ENCODE results near the gene GPR34.

GPR34 gene

DNA sequence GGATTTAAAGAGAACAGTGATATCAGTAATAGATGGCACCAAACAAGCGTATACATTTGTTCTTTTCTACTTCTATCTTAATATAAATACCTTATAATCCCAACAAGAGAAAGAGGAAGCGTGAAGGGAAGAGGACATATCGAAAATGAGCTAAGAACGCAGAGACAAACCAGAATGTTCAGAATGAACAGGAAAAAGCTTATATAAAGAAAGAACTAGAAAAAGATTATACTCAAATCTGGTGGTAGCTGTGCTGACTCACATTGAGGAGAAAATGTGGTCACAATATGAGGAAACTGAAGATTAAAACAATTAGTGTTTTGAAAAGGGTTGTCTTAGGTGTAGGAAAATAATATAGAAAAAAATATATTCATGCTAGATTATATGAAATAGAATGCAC, 2.0 kb upstream of the GPR34 start:
- TF ChIP-seq, protein P1, sequence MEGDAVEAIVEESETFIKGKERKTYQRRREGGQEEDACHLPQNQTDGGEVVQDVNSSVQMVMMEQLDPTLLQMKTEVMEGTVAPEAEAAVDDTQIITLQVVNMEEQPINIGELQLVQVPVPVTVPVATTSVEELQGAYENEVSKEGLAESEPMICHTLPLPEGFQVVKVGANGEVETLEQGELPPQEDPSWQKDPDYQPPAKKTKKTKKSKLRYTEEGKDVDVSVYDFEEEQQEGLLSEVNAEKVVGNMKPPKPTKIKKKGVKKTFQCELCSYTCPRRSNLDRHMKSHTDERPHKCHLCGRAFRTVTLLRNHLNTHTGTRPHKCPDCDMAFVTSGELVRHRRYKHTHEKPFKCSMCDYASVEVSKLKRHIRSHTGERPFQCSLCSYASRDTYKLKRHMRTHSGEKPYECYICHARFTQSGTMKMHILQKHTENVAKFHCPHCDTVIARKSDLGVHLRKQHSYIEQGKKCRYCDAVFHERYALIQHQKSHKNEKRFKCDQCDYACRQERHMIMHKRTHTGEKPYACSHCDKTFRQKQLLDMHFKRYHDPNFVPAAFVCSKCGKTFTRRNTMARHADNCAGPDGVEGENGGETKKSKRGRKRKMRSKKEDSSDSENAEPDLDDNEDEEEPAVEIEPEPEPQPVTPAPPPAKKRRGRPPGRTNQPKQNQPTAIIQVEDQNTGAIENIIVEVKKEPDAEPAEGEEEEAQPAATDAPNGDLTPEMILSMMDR (IDR thresholded peaks at IDR 0.05; ENCODE audit: insufficient read depth, low read length, poor library complexity, severe bottlenecking) = no peak
- H3K4me3 ChIP-seq (replicated peaks; ENCODE audit: low read depth, low read length) = no peak overlapping the region
- no peaks in the 10 kb centered on the region for H3K36me3 ChIP-seq (ENCODE audit: control insufficient read depth, insufficient read depth, low read length)
- no peaks in the 10 kb centered on the region for H3K27me3 ChIP-seq (replicated peaks; ENCODE audit: control insufficient read depth, insufficient read depth, low read length)
- peak; percentile 15 for DNase-seq (ENCODE audit: extremely low read depth, insufficient read length)

DNA sequence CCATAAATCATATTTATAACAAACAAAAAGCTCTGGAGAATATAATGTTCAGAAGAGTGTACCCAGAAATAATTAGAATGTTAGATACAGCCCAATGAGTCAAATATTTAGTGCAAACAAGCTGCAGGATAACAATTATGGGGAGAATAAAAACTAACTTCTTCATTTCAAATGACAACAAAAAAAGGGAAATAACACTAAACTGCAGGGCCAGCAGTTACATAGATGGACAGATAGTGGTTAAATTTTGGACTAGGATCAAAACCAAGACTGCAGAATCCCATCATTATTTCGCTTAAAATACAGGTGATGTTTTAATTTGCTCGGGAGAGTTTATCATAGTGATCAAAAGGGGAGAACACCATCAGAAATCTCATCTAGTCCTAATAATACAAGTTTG, 617 bp upstream of the GPR34 start:
- Histone ChIP-seq H3K36me3 (ENCODE audit: control insufficient read depth, insufficient read depth, low read length) (no peaks in the 10 kb centered on the region), H3K4me3 (replicated peaks; ENCODE audit: low read depth, low read length) (no peak overlapping the region), H3K27me3 (replicated peaks; ENCODE audit: control insufficient read depth, insufficient read depth, low read length) (no peaks in the 10 kb centered on the region)
- no peak for DNase-seq (ENCODE audit: extremely low read depth, insufficient read length)
- TF ChIP-seq, protein P1 (IDR thresholded peaks at IDR 0.05; ENCODE audit: insufficient read depth, low read length, poor library complexity, severe bottlenecking) = no peak

DNA sequence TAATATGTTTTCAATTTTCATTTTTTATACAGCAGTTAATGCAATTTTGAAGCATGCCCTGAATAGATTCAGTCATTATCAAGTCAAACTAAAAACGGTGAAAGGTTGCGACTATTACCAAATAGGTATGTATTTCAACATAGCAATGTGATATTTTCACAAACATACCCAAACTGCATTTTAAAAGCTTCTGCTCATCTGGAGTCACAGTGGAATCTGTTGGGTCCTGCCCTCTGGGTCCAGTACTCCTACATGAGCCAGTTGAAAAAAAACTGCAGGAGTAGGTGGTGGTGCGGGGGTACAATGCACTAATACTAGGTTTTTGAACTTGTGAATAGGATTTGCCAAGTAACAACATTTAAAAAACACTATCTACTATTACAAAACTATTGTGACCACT, 938 bp downstream of the GPR34 start:
- no peaks in the 10 kb centered on the region for H3K36me3 ChIP-seq (ENCODE audit: control insufficient read depth, insufficient read depth, low read length)
- TF ChIP-seq, protein P1 (IDR thresholded peaks at IDR 0.05; ENCODE audit: insufficient read depth, low read length, poor library complexity, severe bottlenecking) = no peak
- no peak overlapping the region for H3K4me3 ChIP-seq (replicated peaks; ENCODE audit: low read depth, low read length)

DNA sequence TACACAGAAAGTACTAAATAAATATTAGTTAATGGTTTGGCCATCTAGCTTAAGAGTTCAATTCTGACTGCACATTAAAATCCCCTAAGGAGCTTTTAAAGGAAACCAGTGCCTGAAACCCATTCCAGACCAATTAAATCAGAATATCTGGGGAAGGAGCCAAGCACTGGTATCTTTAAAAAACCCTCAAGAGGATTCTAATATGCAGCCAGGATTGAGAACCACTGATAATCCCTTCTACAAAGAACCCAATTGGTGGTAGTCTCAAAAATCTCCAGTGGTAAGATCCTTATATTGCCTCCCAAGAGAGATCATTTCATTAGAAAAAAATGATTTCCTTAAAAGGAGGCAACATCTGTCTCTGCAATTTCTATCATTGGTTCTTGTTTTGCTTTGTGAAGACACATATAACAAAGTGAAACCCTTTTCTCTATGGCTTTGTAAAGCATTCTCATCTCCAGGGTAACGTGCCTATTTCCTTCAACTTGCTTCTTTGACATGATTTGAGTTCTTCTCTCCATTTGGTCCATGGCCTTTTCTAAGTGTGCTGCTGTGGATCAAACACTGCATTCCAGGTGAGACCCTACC, 3.5 kb downstream of the GPR34 start:
- no peak overlapping the region for H3K4me3 ChIP-seq (replicated peaks; ENCODE audit: low read depth, low read length)
- DNase-seq (ENCODE audit: extremely low read depth, insufficient read length) = no peak
- TF ChIP-seq, protein P1 (IDR thresholded peaks at IDR 0.05; ENCODE audit: insufficient read depth, low read length, poor library complexity, severe bottlenecking) = no peak

More for the DNA sequence above, 938 bp downstream of the GPR34 start:
- DNase-seq (ENCODE audit: extremely low read depth, insufficient read length) = no peak
- H3K27me3 ChIP-seq (replicated peaks; ENCODE audit: control insufficient read depth, insufficient read depth, low read length) = no peaks in the 10 kb centered on the region

DNA sequence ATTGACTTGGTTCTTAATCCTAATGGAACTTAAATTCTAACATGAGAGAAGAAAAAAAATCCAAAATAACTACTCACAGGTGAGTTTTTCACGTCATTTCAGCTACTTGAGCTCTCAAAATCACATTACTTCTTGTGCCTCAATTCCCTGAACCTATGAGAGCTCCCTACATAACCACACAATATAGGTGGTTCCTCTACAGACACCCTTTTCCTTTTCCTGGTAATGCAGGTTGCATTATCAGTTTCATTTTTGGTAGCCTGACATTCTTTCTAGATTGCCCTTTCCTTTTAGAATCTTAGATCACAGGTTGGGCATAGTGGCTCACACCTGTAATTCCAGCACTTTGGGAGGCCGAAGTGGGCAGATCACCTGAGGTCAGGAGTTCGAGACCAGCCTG, 4.3 kb downstream of the GPR34 start:
- H3K27me3 ChIP-seq (replicated peaks; ENCODE audit: control insufficient read depth, insufficient read depth, low read length) = no peaks in the 10 kb centered on the region
- no peaks in the 10 kb centered on the region for H3K36me3 ChIP-seq (ENCODE audit: control insufficient read depth, insufficient read depth, low read length)
- no peak overlapping the region for H3K4me3 ChIP-seq (replicated peaks; ENCODE audit: low read depth, low read length)
- no peak for DNase-seq (ENCODE audit: extremely low read depth, insufficient read length)
- TF ChIP-seq, protein P1 (IDR thresholded peaks at IDR 0.05; ENCODE audit: insufficient read depth, low read length, poor library complexity, severe bottlenecking) = no peak

More for the DNA sequence above, 3.5 kb downstream of the GPR34 start:
- no peaks in the 10 kb centered on the region for H3K27me3 ChIP-seq (replicated peaks; ENCODE audit: control insufficient read depth, insufficient read depth, low read length)
- H3K36me3 ChIP-seq (ENCODE audit: control insufficient read depth, insufficient read depth, low read length) = no peaks in the 10 kb centered on the region

DNA sequence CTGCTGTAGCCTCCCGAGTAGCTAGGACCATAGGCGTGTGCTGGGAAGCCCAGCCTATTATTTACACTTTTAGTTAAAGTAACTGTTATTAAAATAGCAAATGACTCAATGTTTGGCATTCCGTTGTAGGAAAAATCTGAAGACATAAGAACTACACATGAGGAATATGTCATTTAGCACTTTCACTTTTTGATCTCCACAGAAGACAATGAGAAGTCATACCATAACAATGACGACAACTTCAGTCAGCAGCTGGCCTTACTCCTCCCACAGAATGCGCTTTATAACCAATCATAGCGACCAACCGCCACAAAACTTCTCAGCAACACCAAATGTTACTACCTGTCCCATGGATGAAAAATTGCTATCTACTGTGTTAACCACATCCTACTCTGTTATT, 6.7 kb downstream of the GPR34 start:
- H3K36me3 ChIP-seq (ENCODE audit: control insufficient read depth, insufficient read depth, low read length) = no peaks in the 10 kb centered on the region
- no peak for DNase-seq (ENCODE audit: extremely low read depth, insufficient read length)
- H3K27me3 ChIP-seq (replicated peaks; ENCODE audit: control insufficient read depth, insufficient read depth, low read length) = no peaks in the 10 kb centered on the region
- TF ChIP-seq, protein P1 (IDR thresholded peaks at IDR 0.05; ENCODE audit: insufficient read depth, low read length, poor library complexity, severe bottlenecking) = no peak
- no peak overlapping the region for H3K4me3 ChIP-seq (replicated peaks; ENCODE audit: low read depth, low read length)
